NT2/D1 (cell line): ENCODE data around the gene ZNF774.

Experiments used
- SUZ12 ChIP-seq: IDR thresholded peaks from 2 replicates; pipeline ENCODE4 v1.6.1; 2011; ENCODE audit not compliant: insufficient read length, insufficient read depth; ENCODE audit errors: extremely low read depth
- ZNF274 ChIP-seq: IDR thresholded peaks from 2 replicates; pipeline ENCODE4 v1.6.1; 2011; ENCODE audit warnings: mild to moderate bottlenecking, low read depth, low read length

DNA sequence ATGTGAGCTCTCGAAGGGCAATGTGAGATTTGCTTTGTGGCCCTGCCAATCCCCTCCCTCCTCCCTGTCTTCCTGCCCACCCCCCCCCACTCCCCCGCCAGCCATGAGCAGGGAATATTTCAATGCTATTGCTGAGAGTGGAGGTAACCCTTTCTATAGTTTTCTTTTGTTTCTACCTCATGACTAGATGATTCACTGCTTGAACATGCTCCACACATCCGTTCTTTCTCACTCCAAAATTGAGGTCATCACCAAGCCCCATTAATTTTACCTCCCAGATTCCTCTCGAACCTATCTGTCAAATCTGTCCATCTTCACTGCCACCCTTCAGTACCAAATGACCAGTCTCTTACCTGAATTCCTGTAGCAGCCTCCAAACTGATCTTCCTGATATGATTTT, 12.2 kb downstream of the ZNF774 start:
- no peak for TF ChIP-seq ZNF274
- TF ChIP-seq SUZ12 = no peak
